ENCODE results near the gene MLLT3.

- TF ChIP-seq EZH2 (IDR thresholded peaks at IDR 0.05; ENCODE audit: insufficient read depth, poor library complexity, severe bottlenecking): no peak
- TF ChIP-seq EZH2phosphoT487 (IDR thresholded peaks at IDR 0.05; ENCODE audit: insufficient read depth, low read depth): no peak
Measured at GRCh38 chr9:20474496-20474895, 147.8 kb downstream of the MLLT3 start.

Measured in GM23248 (cell line).